Amniotic stem cell (primary cell): ENCODE results near the gene MAP4K2.
"Not testable (repeated sequence)": the region's sequence is repeated elsewhere in the genome, so short reads cannot be mapped to it uniquely, and the experiment has no call there.

Experiments used
- DNase-seq: peaks from one replicate; lab custom pipeline; 2025; lab: John Stamatoyannopoulos, UW

The MAP4K2 gene

DNA sequence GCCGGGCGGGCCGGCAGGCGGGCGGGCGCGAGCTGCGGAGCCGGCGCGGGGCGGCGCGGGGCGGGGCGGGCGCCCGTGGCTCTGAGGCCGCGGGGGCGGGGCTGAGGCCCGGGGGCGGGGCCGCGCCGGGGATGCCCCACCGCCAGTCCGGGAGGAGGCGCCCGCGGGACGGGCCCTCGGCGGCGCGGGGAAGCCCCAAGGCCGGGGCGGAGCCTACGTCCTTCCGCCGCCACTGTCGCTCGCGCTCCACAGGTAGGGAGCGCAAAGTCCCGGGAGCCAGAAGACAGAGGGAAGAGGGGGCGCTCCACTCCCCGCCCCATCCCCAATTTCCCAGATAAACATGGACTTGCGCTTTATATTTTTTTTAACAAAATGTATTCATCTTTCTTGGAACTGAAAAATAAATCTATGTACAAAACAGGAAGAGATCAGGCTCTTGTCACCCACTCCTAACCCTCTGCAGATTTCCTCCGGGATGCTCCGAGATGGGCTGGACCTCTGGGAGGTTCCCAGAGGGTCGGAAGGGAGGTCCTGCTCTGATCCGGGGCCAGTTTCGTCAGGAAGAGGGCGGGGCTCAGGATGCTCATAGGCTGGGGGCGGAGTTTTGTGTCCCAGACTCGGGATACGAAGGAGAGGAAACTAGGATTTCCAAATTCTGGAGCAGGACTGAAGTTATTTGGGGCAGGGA is at the start of gene MAP4K2:
Gene MAP4K2, minus strand, starts transcription at position 57 of the 688 bp plus-strand sequence. CDS start 65 bp downstream, outside the sequence.
- DNase-seq = peak; percentile 87

GRCh38 chr11:64851831-64852351 is 48.9 kb upstream of the MAP4K2 start:
- no peak for DNase-seq

GRCh38 chr11:64850979-64851567 is 48.1 kb upstream of the MAP4K2 start:
- DNase-seq = no peak

GRCh38 chr11:64849598-64850356 is 46.8 kb upstream of the MAP4K2 start:
- DNase-seq = no peak

- DNase-seq = no peak
These were observed 46.0 kb upstream of the MAP4K2 start for GRCh38 chr11:64848826-64849597.

DNA sequence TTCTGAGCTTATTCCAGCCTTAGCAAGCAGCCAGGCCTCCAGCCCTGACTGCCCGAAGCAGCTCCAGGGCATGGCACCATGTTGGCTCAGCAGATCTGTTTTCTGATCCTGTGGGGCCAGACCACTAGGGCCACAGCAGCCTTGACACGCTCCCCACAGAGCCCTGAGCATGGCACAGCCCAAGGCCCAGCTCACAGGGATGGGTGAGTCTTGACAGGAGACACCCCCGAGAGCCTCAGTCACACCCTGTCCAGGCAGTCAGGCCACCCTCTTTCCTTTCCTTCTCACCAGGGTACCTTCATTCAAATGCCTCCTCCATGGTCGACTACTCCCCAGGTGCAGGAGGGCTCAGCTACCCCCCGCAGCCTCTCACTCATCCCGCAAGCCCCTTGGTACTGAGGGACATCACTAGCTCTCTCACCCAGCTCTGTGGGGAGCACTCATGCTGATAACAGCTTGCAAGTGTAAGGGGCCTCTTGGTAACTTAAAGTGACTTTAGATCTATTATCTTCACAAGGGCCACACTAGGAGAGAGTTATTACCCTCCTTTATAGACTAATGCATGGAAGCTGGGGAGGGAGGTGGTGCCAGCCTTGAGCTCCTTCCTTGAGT is 45.3 kb upstream of the MAP4K2 start:
- DNase-seq = no peak

GRCh38 chr11:64846998-64847666 is 44.1 kb upstream of the MAP4K2 start:
- peak; percentile 67 for DNase-seq

DNA sequence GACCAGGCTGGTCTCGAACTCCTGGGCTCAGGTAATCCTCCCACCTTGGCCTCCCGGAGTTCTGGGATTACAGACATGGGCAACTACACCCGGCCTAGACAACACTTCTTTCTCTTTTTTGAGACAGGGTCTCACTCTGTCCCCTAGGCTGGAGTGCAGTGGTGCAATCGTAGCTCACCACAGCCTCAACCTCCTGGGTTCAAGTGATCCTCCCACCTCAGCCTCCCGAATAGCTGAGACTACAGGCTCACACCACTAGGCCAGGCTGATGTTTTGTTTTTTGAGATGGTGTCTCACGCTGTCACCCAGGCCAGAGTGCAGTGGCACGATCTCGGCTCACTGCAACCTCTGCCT is 42.7 kb upstream of the MAP4K2 start:
- DNase-seq = not testable (repeated sequence)

DNA sequence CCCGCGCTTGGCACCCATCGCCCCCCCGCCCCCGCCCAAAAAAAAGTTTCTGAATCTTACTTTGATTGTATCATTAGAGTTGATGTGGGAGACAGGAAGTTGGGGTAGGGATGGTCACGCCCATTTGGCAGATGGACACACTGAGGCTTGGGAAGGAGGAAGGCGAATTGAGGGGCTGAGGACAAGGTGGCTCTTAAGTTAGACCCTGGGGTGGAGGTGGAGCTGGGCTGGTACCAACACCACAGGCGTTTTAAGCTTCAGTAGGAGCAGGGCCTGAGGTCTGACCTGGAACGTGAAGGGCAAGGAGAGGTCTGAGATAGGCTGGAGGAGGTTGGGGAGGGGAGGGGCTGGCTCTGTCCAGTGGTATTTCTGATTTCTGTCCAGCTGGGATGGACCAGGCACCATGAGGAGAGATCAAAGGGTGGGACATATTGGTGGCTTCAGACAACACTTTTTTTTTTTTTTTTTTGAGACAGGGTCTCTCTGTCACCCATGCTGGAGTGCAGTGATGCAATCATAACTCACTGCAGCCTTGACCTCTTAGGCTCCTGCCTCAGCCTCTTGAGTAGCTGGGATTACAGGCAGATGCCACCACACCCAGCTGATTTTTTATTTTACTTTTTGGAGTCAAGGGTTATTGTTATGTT is 42.2 kb upstream of the MAP4K2 start:
- no peak for DNase-seq

GRCh38 chr11:64844330-64845128 is 41.5 kb upstream of the MAP4K2 start, which contains the start of gene CDC42BPG:
Gene CDC42BPG, minus strand, starts transcription at chr11:64844653. Its CDS starts 84 bp downstream, at chr11:64844569.
- DNase-seq = no peak

DNA sequence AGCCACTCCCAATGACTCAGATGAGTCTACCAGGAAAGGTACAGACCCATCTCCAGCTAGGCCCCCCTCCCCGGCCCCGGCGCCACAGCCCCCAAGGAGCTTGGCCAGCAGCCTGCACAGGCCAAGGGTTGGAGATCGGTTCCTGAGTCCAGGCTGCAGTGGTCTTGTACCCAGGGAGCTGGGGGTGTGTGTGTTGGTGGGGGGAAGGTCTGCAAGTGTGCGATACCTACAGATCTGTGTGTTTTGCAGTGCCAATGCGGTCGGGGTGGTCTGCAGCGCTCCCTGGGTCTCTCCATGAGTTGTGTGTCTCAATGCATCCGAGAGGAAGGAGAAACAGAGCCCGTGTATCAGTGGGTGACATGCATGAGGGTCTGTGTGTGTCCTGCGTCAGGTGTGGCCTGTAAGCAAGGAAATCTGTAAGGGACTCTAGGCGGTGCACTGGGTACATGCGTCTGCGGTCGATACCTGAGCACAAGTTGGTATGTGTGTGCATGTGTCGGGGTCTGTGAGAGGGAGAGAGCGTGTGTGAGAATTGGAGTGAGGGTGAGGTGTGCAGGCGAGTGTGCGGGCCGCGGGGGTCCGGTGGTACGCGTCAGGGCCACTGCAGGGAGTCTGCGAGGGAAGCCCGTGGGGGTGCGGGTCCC is 40.8 kb upstream of the MAP4K2 start:
- DNase-seq = no peak

DNA sequence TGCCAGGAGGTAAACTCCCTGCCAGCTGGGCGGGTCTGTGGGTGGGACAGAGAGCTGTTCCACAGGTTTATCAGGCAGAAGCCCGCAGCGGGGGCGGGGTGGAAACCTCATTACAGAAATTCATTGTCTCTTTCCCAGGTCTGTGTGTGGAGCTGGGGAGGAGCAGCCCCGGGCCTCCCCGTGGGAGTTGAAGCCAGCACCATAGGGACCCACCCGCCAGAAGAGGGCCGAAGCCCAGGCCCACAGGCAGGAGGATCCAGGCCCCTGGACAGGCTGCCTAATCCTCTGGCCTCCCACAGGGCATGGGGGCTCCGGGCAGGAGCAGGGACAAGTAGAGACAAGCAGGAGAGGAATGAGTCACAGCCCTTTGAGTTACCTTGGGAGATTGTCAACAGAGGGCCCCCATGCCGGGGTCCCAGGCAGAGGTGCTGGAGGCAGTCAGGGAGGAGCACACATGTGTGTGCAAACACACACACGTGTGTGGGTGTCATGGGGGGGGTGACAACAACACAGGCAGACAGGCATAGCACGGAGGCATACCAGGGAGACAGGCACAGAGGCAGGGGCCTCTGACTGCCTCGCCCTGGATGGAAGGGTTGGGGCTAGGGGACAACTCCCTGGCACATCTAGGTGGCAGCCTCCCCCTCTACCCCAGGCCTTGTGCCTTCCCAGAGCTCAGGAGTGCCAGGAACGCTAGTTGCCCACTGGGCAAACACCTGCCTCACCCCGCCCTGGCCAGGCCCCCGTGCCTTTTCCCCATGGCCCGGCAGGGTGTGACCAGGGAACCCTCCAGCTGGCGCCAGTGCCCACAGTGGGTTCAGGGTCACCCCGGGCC is 40.1 kb upstream of the MAP4K2 start:
- no peak for DNase-seq

- DNase-seq = no peak
These were observed 39.3 kb upstream of the MAP4K2 start for GRCh38 chr11:64842366-64842759.

- no peak for DNase-seq
These were observed 38.8 kb upstream of the MAP4K2 start for GRCh38 chr11:64841592-64842365.

GRCh38 chr11:64839887-64840782 is 37.1 kb upstream of the MAP4K2 start:
- DNase-seq = no peak

- DNase-seq = no peak
These were observed 36.3 kb upstream of the MAP4K2 start for GRCh38 chr11:64839335-64839734.
